ENCODE measurements around the gene FGD4.

- TF ChIP-seq POLR2AphosphoS5 (IDR thresholded peaks at IDR 0.05) = no peak
- no peak for TF ChIP-seq CTCF (IDR thresholded peaks at IDR 0.05)
- TF ChIP-seq POLR2A (IDR thresholded peaks at IDR 0.05) = no peak
- TF ChIP-seq EP300 (IDR thresholded peaks at IDR 0.05) = no peak
Measured at GRCh38 chr12:32693036-32693435, 293.7 kb downstream of the FGD4 start.
